ENCODE data around the gene KCNK6. TPM values are rescaled to one million over a fixed set of nuclear protein-coding genes. Genes with fewer than 3 reads are reported as not detected.

Gene KCNK6
- total RNA-seq, 1 donor from 2014 or later, result 19.0 TPM

GRCh38 chr19:38371081-38371480 is 51.4 kb downstream of the KCNK6 start:
- no peak for DNase-seq (ENCODE audit: low read depth)
- FAIRE-seq, result no peak

GRCh38 chr19:38373907-38374331 is 54.3 kb downstream of the KCNK6 start:
- peaks cover 9% of the 10 kb centered on the region for H3K36me3 ChIP-seq (ENCODE audit: control insufficient read depth, insufficient read depth, low read length)
- H3K27me3 ChIP-seq (ENCODE audit: control insufficient read depth, insufficient read depth, low read length), result no peaks in the 10 kb centered on the region
- TF ChIP-seq CTCF (IDR thresholded peaks at IDR 0.05; ENCODE audit: insufficient read depth, low read length, severe bottlenecking), result no peak
- DNase-seq (ENCODE audit: low read depth) (no peak), FAIRE-seq (no peak)
- peak overlapping the region; percentile 84 for H3K4me3 ChIP-seq (ENCODE audit: low read depth, low read length)

More at GRCh38 chr19:38371081-38371480, 51.4 kb downstream of the KCNK6 start:
- peaks cover 4% of the 10 kb centered on the region for H3K27me3 ChIP-seq (ENCODE audit: control insufficient read depth, insufficient read depth, low read length)
- no peak overlapping the region for H3K4me3 ChIP-seq (ENCODE audit: low read depth, low read length)
- H3K36me3 ChIP-seq (ENCODE audit: control insufficient read depth, insufficient read depth, low read length), result peaks cover 2% of the 10 kb centered on the region
- no peak for TF ChIP-seq CTCF (IDR thresholded peaks at IDR 0.05; ENCODE audit: insufficient read depth, low read length, severe bottlenecking)

- peak; percentile 41 for TF ChIP-seq CTCF (IDR thresholded peaks at IDR 0.05; ENCODE audit: insufficient read depth, low read length, severe bottlenecking)
- H3K4me3 ChIP-seq (ENCODE audit: low read depth, low read length), result peak within 1 kb of the TSS; percentile 84
- no peak for FAIRE-seq
- H3K27me3 ChIP-seq (ENCODE audit: control insufficient read depth, insufficient read depth, low read length), result no peaks in the 10 kb centered on the region
- DNase-seq (ENCODE audit: low read depth), result peak; percentile 98
- peaks cover 14% of the 10 kb centered on the region for H3K36me3 ChIP-seq (ENCODE audit: control insufficient read depth, insufficient read depth, low read length)
These were observed 54.9 kb downstream of the KCNK6 start, which contains the start of gene PSMD8 for GRCh38 chr19:38374332-38375097. Gene PSMD8 (plus strand): TSS chr19:38374571. CDS start chr19:38374602, 31 bp downstream.

- H3K27me3 ChIP-seq (ENCODE audit: control insufficient read depth, insufficient read depth, low read length), result no peaks in the 10 kb centered on the region
- H3K36me3 ChIP-seq (ENCODE audit: control insufficient read depth, insufficient read depth, low read length), result peaks cover 16% of the 10 kb centered on the region
- DNase-seq (ENCODE audit: low read depth) (no peak), FAIRE-seq (no peak)
- peak overlapping the region; percentile 84 for H3K4me3 ChIP-seq (ENCODE audit: low read depth, low read length)
- TF ChIP-seq CTCF (IDR thresholded peaks at IDR 0.05; ENCODE audit: insufficient read depth, low read length, severe bottlenecking), result no peak
These were observed 55.5 kb downstream of the KCNK6 start for GRCh38 chr19:38375098-38375493.

GRCh38 chr19:38375748-38376147 is 56.1 kb downstream of the KCNK6 start:
- Histone ChIP-seq H3K27me3 (ENCODE audit: control insufficient read depth, insufficient read depth, low read length) (no peaks in the 10 kb centered on the region), H3K36me3 (ENCODE audit: control insufficient read depth, insufficient read depth, low read length) (peaks cover 16% of the 10 kb centered on the region), H3K4me3 (ENCODE audit: low read depth, low read length) (peak overlapping the region; percentile 84)
- TF ChIP-seq CTCF (IDR thresholded peaks at IDR 0.05; ENCODE audit: insufficient read depth, low read length, severe bottlenecking), result no peak
- DNase-seq (ENCODE audit: low read depth) (no peak), FAIRE-seq (no peak)
